Colonic mucosa (tissue), 4 donors: ENCODE results near the gene THRSP. TPM values are rescaled to one million over a fixed set of nuclear protein-coding genes. Genes with fewer than 3 reads are reported as not detected.

Experiments
- DNase-seq: peaks from one replicate; pipeline ENCODE4 v3.0.0-alpha.2; 2020
- H3K27ac ChIP-seq: fragments of 200-600 bp; one replicate; pipeline ENCODE4 v1.8.0; 2021
- H3K27me3 ChIP-seq: fragments of 200-600 bp; one replicate; pipeline ENCODE4 v1.8.0; 2021
- H3K36me3 ChIP-seq: fragments of 200-600 bp; one replicate; pipeline ENCODE4 v1.8.0; 2021
- H3K4me1 ChIP-seq: fragments of 200-600 bp; one replicate; pipeline ENCODE4 v1.8.0; 2021; ENCODE audit warnings: mild to moderate bottlenecking
- H3K4me3 ChIP-seq: fragments of 200-600 bp; one replicate; pipeline ENCODE4 v1.8.0; 2021
- H3K9ac ChIP-seq, 2 donors: one replicate each; pipeline ENCODE4 v1.7.0; 2013; ENCODE audit warnings: control low read depth in 2 of 2, low read depth in 2 of 2, low read length in 2 of 2
- H3K9me3 ChIP-seq: fragments of 200-600 bp; one replicate; pipeline ENCODE4 v1.8.0; 2021
- CTCF ChIP-seq: fragments of 200-600 bp; IDR thresholded peaks from one replicate; pipeline ENCODE4 v1.8.0; 2022; ENCODE audit warnings: antibody characterized with exemption, mild to moderate bottlenecking
- intact Hi-C: fragments of 100-400 bp; cut with DNase I; formaldehyde crosslinking; loops from one replicate; pipeline ENCODE4 v1.14.1; 2022
- total RNA-seq, 2 donors: library from RNA; stranded (reverse); fragmentation: NEBNext Ultra II Directional in 1 of 2; extraction: Animal tissue kit (Norgen Biotek cat#: 25700) in 1 of 2; gene quantifications; one replicate each; pipeline ENCODE4 v1.2.1, GENCODE V29; 2021
- donor health status: healthy.
- donor health status: DM: no; HTN: no; CAD: no.
- donor health status: DM: no; HTN: no; CAD: no.

The THRSP gene
- total RNA-seq, 2 donors from 2014 or later, result 0.61 TPM; not detected in 1

GRCh38 chr11:78097666-78098385, 34.2 kb downstream of the THRSP start:
- Histone ChIP-seq H3K4me1 (no peaks in the 10 kb centered on the region), H3K36me3 (no peaks in the 10 kb centered on the region)
- intact Hi-C loops, result no loop called here

GRCh38 chr11:78099666-78100065, 36.0 kb downstream of the THRSP start:
- Histone ChIP-seq H3K27ac (no peak overlapping the region), H3K36me3 (no peaks in the 10 kb centered on the region), H3K9me3 (no peaks in the 10 kb centered on the region), H3K4me3 (no peak overlapping the region), H3K4me1 (no peaks in the 10 kb centered on the region), H3K9ac (no peak overlapping the region), H3K27me3 (no peaks in the 10 kb centered on the region)
- DNase-seq, result no peak
- intact Hi-C loops, result no loop called here
- TF ChIP-seq CTCF, result no peak

More at GRCh38 chr11:78097666-78098385, 34.2 kb downstream of the THRSP start:
- DNase-seq, result no peak
- H3K9ac ChIP-seq, result no peak overlapping the region
- H3K4me3 ChIP-seq, result no peak overlapping the region
- no peaks in the 10 kb centered on the region for H3K9me3 ChIP-seq
- no peak for TF ChIP-seq CTCF
- no peaks in the 10 kb centered on the region for H3K27me3 ChIP-seq
- no peak overlapping the region for H3K27ac ChIP-seq

GRCh38 chr11:78100261-78100660, 36.6 kb downstream of the THRSP start:
- no peak overlapping the region for H3K27ac ChIP-seq
- intact Hi-C loops, result no loop called here
- DNase-seq, result no peak

GRCh38 chr11:78100676-78101472, 37.2 kb downstream of the THRSP start:
- DNase-seq, result no peak
- Histone ChIP-seq H3K4me3 (no peak overlapping the region), H3K27ac (no peak overlapping the region), H3K9ac (no peak overlapping the region), H3K4me1 (no peaks in the 10 kb centered on the region), H3K9me3 (no peaks in the 10 kb centered on the region), H3K36me3 (no peaks in the 10 kb centered on the region), H3K27me3 (no peaks in the 10 kb centered on the region)
- no peak for TF ChIP-seq CTCF
- intact Hi-C loops, result no loop called here

More at GRCh38 chr11:78100261-78100660, 36.6 kb downstream of the THRSP start:
- no peaks in the 10 kb centered on the region for H3K36me3 ChIP-seq
- H3K4me3 ChIP-seq, result no peak overlapping the region
- H3K9ac ChIP-seq, result no peak overlapping the region
- no peaks in the 10 kb centered on the region for H3K27me3 ChIP-seq
- TF ChIP-seq CTCF, result no peak
- no peaks in the 10 kb centered on the region for H3K4me1 ChIP-seq
- H3K9me3 ChIP-seq, result no peaks in the 10 kb centered on the region

GRCh38 chr11:78109081-78110015, 45.7 kb downstream of the THRSP start:
- Histone ChIP-seq H3K4me1 (no peaks in the 10 kb centered on the region), H3K9ac (no peak overlapping the region), H3K36me3 (no peaks in the 10 kb centered on the region), H3K9me3 (no peaks in the 10 kb centered on the region), H3K27me3 (no peaks in the 10 kb centered on the region), H3K27ac (no peak overlapping the region), H3K4me3 (no peak overlapping the region)
- no peak for DNase-seq
- intact Hi-C loops, result no loop called here
- TF ChIP-seq CTCF, result no peak
